BLaER1 treated with 17β-estradiol and CSF1 and Interleukin-3, amounts not matched to agents 10 nM and 100 nM (cell line): ENCODE results near the gene RBMX2.
"Not testable (repeated sequence)": the region's sequence is repeated elsewhere in the genome, so short reads cannot be mapped to it uniquely, and the experiment has no call there.

Experiments used
- H3K27ac ChIP-seq, 11 experiments: shearing (Covaris generic); formaldehyde crosslinking; 2 replicates each; pipeline ENCODE4 v1.8.1; 2022
- H3K27me3 ChIP-seq, 11 experiments: shearing (Covaris generic); formaldehyde crosslinking; 2 replicates each; pipeline ENCODE4 v1.8.1; 2022
- H3K36me3 ChIP-seq, 11 experiments: shearing (Covaris generic); formaldehyde crosslinking; 2 replicates each; pipeline ENCODE4 v1.8.1; 2022
- H3K4me1 ChIP-seq, 10 experiments: shearing (Covaris generic); formaldehyde crosslinking; 2 replicates each; pipeline ENCODE4 v1.8.1; 2022
- H3K4me2 ChIP-seq, 11 experiments: shearing (Covaris generic); formaldehyde crosslinking; 2 replicates each; pipeline ENCODE4 v1.8.1; 2022
- H3K4me3 ChIP-seq, 10 experiments: shearing (Covaris generic); formaldehyde crosslinking; 2 replicates each; pipeline ENCODE4 v1.8.1; 2022
- H3K9ac ChIP-seq, 11 experiments: shearing (Covaris generic); formaldehyde crosslinking; 2 replicates each; pipeline ENCODE4 v1.8.1; 2022
- H3K9me3 ChIP-seq, 11 experiments: shearing (Covaris generic); formaldehyde crosslinking; replicated peaks in 1 of 11; 2 replicates each; pipeline ENCODE4 v1.8.1; 2022
- H4K20me1 ChIP-seq, 11 experiments: shearing (Covaris generic); formaldehyde crosslinking; 2 replicates each; pipeline ENCODE4 v1.8.1; 2022
- Cebpa-rat ChIP-seq, 11 experiments: shearing (Covaris generic); IDR thresholded peaks; 2 replicates each; pipeline ENCODE4 v1.8.1; 2022

Gene RBMX2

GRCh38 chrX:130401415-130402207, at the start of gene RBMX2:
Gene RBMX2 (plus strand): TSS chrX:130401987. CDS start chrX:130402033, 46 bp downstream.
- Histone ChIP-seq H4K20me1 (peaks cover 0 to 6% (median 0%) of the 10 kb centered on the region in 11 experiments; a peak in 3 of 22 replicates), H3K36me3 (peaks cover 0 to 24% (median 14%) of the 10 kb centered on the region in 11 experiments; a peak in 13 of 22 replicates), H3K27ac (peak within 1 kb of the TSS; percentile 58 to 82 (median 75); a peak in 21 of 22 replicates), H3K9ac (peak within 1 kb of the TSS; percentile 69 to 82 (median 78)), H3K9me3 (no peaks in the 10 kb centered on the region; a peak in 1 of 22 replicates), H3K4me3 (peak within 1 kb of the TSS; percentile 61 to 76 (median 68)), H3K4me2 (peak within 1 kb of the TSS; percentile 63 to 75 (median 70)), H3K4me1 (peaks cover 0 to 17% (median 7%) of the 10 kb centered on the region in 10 experiments; a peak in 11 of 20 replicates), H3K27me3 (peaks cover 49 to 88% (median 73%) of the 10 kb centered on the region in 11 experiments)
- TF ChIP-seq Cebpa-rat (IDR thresholded peaks at IDR 0.05): no peak

GRCh38 chrX:130352050-130352449, 49.7 kb upstream of the RBMX2 start:
- not testable (repeated sequence) for H3K4me2 ChIP-seq, H3K9ac ChIP-seq, H4K20me1 ChIP-seq, H3K4me1 ChIP-seq, H3K9me3 ChIP-seq, H3K27ac ChIP-seq, H3K4me3 ChIP-seq
- Histone ChIP-seq H3K27me3 (peaks cover 61 to 95% (median 88%) of the 10 kb centered on the region in 11 experiments), H3K36me3 (peaks cover 0 to 28% (median 8%) of the 10 kb centered on the region in 11 experiments; a peak in 7 of 22 replicates)

GRCh38 chrX:130376077-130376476, 25.7 kb upstream of the RBMX2 start:
- H3K4me2 ChIP-seq: no peak overlapping the region
- no peaks in the 10 kb centered on the region for H3K4me1 ChIP-seq
- TF ChIP-seq Cebpa-rat (IDR thresholded peaks at IDR 0.05): no peak
- H4K20me1 ChIP-seq: no peaks in the 10 kb centered on the region; a peak in 2 of 22 replicates
- H3K4me3 ChIP-seq: no peak overlapping the region
- H3K27me3 ChIP-seq: peaks cover 68 to 97% (median 91%) of the 10 kb centered on the region in 11 experiments
- H3K9me3 ChIP-seq: no peaks in the 10 kb centered on the region
- peaks cover 0 to 6% (median 0%) of the 10 kb centered on the region in 11 experiments; a peak in 2 of 22 replicates for H3K36me3 ChIP-seq
- H3K27ac ChIP-seq: no peak overlapping the region
- H3K9ac ChIP-seq: no peak overlapping the region

GRCh38 chrX:130378024-130378669, 23.6 kb upstream of the RBMX2 start:
- Histone ChIP-seq H3K9me3 (no peaks in the 10 kb centered on the region), H4K20me1 (no peaks in the 10 kb centered on the region; a peak in 2 of 22 replicates)

GRCh38 chrX:130385520-130385919, 16.3 kb upstream of the RBMX2 start, which contains the start of gene GPR119:
Gene GPR119 (minus strand): TSS chrX:130385674. CDS start chrX:130385447, 227 bp downstream.
- H3K9me3 ChIP-seq: peaks cover 0 to 3% (median 0%) of the 10 kb centered on the region in 11 experiments; a peak in 1 of 22 replicates
- peaks cover 0 to 12% (median 0%) of the 10 kb centered on the region in 11 experiments; a peak in 2 of 22 replicates for H4K20me1 ChIP-seq
- TF ChIP-seq Cebpa-rat (IDR thresholded peaks at IDR 0.05): no peak
- H3K27me3 ChIP-seq: peaks cover 63 to 85% (median 71%) of the 10 kb centered on the region in 11 experiments
- H3K4me2 ChIP-seq: no peak within 1 kb of the TSS
- H3K27ac ChIP-seq: no peak within 1 kb of the TSS
- H3K4me3 ChIP-seq: no peak within 1 kb of the TSS
- H3K36me3 ChIP-seq: no peaks in the 10 kb centered on the region
- no peaks in the 10 kb centered on the region for H3K4me1 ChIP-seq
- H3K9ac ChIP-seq: no peak within 1 kb of the TSS

More at GRCh38 chrX:130378024-130378669, 23.6 kb upstream of the RBMX2 start:
- no peaks in the 10 kb centered on the region for H3K36me3 ChIP-seq
- no peak overlapping the region for H3K9ac ChIP-seq
- no peak overlapping the region for H3K4me2 ChIP-seq
- H3K27me3 ChIP-seq: peaks cover 80 to 97% (median 94%) of the 10 kb centered on the region in 11 experiments
- no peaks in the 10 kb centered on the region for H3K4me1 ChIP-seq
- no peak for TF ChIP-seq Cebpa-rat (IDR thresholded peaks at IDR 0.05)
- H3K27ac ChIP-seq: no peak overlapping the region
- no peak overlapping the region for H3K4me3 ChIP-seq

- peaks cover 54 to 76% (median 67%) of the 10 kb centered on the region in 11 experiments for H3K27me3 ChIP-seq
- H3K27ac ChIP-seq: no peak overlapping the region
- no peaks in the 10 kb centered on the region for H3K36me3 ChIP-seq
- no peak for TF ChIP-seq Cebpa-rat (IDR thresholded peaks at IDR 0.05)
- no peak overlapping the region for H3K4me2 ChIP-seq
- H3K4me3 ChIP-seq: no peak overlapping the region
- H4K20me1 ChIP-seq: peaks cover 0 to 12% (median 0%) of the 10 kb centered on the region in 11 experiments; a peak in 2 of 22 replicates
- H3K9ac ChIP-seq: no peak overlapping the region
- no peaks in the 10 kb centered on the region for H3K4me1 ChIP-seq
- H3K9me3 ChIP-seq: peaks cover 0 to 3% (median 0%) of the 10 kb centered on the region in 11 experiments; a peak in 1 of 22 replicates
Observed at GRCh38 chrX:130386408-130386808, 15.4 kb upstream of the RBMX2 start.

- no peaks in the 10 kb centered on the region; a peak in 1 of 22 replicates for H3K9me3 ChIP-seq
- no peak for TF ChIP-seq Cebpa-rat (IDR thresholded peaks at IDR 0.05)
- H3K27ac ChIP-seq: no peak overlapping the region
- no peaks in the 10 kb centered on the region for H3K36me3 ChIP-seq
- H3K27me3 ChIP-seq: peaks cover 49 to 83% (median 73%) of the 10 kb centered on the region in 11 experiments
- no peak overlapping the region for H3K9ac ChIP-seq
- no peaks in the 10 kb centered on the region for H3K4me1 ChIP-seq
- H3K4me3 ChIP-seq: no peak overlapping the region
- no peaks in the 10 kb centered on the region; a peak in 3 of 22 replicates for H4K20me1 ChIP-seq
- no peak overlapping the region for H3K4me2 ChIP-seq
Observed at GRCh38 chrX:130393451-130394074, 8.2 kb upstream of the RBMX2 start.

GRCh38 chrX:130395341-130395740, 6.4 kb upstream of the RBMX2 start:
- Histone ChIP-seq H3K4me3 (no peak overlapping the region), H3K27me3 (peaks cover 64 to 90% (median 84%) of the 10 kb centered on the region in 11 experiments), H3K4me2 (no peak overlapping the region)

More at GRCh38 chrX:130395341-130395740, 6.4 kb upstream of the RBMX2 start:
- Histone ChIP-seq H4K20me1 (no peaks in the 10 kb centered on the region; a peak in 3 of 22 replicates), H3K27ac (no peak overlapping the region), H3K36me3 (no peaks in the 10 kb centered on the region), H3K9ac (no peak overlapping the region), H3K9me3 (no peaks in the 10 kb centered on the region), H3K4me1 (no peaks in the 10 kb centered on the region)
- TF ChIP-seq Cebpa-rat (IDR thresholded peaks at IDR 0.05): no peak
